ENCODE data around the gene IFNGR1. TPM values are rescaled to one million over a fixed set of nuclear protein-coding genes. Genes with fewer than 3 reads are reported as not detected.
"Not testable (repeated sequence)": the region's sequence is repeated elsewhere in the genome, so short reads cannot be mapped to it uniquely, and the experiment has no call there.

IFNGR1 gene
- total RNA-seq, 6 experiments from 2014 or later, result 25.8 to 88.8 (median 37.4) TPM

DNA sequence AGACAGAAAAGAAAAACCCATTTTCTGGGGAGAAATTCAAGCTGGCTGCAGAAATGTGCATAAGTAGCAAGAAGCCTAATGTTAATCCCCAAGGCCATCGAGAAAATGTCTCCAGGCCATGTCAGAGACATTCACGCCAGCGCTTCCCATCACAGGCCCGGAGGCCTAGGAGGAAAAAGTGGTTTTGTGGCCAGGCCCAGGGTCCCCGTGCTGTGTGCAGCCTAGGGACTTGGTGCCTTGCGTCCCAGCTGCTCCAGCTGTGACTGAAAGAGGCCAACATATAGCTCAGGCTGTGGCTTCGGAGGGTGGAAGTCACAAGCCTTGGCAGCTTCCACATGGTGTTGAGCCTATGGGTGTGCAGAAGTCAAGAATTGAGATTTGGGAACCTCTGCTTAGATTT, 10.9 kb downstream of the IFNGR1 start:
- no peak for TF ChIP-seq POLR2A (IDR thresholded peaks at IDR 0.05)
- TF ChIP-seq, protein P1, sequence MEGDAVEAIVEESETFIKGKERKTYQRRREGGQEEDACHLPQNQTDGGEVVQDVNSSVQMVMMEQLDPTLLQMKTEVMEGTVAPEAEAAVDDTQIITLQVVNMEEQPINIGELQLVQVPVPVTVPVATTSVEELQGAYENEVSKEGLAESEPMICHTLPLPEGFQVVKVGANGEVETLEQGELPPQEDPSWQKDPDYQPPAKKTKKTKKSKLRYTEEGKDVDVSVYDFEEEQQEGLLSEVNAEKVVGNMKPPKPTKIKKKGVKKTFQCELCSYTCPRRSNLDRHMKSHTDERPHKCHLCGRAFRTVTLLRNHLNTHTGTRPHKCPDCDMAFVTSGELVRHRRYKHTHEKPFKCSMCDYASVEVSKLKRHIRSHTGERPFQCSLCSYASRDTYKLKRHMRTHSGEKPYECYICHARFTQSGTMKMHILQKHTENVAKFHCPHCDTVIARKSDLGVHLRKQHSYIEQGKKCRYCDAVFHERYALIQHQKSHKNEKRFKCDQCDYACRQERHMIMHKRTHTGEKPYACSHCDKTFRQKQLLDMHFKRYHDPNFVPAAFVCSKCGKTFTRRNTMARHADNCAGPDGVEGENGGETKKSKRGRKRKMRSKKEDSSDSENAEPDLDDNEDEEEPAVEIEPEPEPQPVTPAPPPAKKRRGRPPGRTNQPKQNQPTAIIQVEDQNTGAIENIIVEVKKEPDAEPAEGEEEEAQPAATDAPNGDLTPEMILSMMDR (IDR thresholded peaks at IDR 0.05), result no peak
- DNase-seq (no peak), ATAC-seq (no peak)
- intact Hi-C loops (cut with DNase I), result no loop called here
- no peaks in the 10 kb centered on the region for H3K9me3 ChIP-seq
- peaks cover 0 to 45% (median 12%) of the 10 kb centered on the region in 4 donors for H3K4me1 ChIP-seq
- no CpG with 5 or more reads among the region's 7 CpGs for WGBS (ENCODE audit: insufficient coverage, low coverage, low lambda C conversion rate, missing lambda C conversion rate)
- H3K27ac ChIP-seq, result no peak overlapping the region
- peaks cover 8 to 35% (median 16%) of the 10 kb centered on the region in 4 donors for H3K36me3 ChIP-seq
- no peaks in the 10 kb centered on the region for H3K27me3 ChIP-seq
- H3K4me3 ChIP-seq, result no peak overlapping the region

DNA sequence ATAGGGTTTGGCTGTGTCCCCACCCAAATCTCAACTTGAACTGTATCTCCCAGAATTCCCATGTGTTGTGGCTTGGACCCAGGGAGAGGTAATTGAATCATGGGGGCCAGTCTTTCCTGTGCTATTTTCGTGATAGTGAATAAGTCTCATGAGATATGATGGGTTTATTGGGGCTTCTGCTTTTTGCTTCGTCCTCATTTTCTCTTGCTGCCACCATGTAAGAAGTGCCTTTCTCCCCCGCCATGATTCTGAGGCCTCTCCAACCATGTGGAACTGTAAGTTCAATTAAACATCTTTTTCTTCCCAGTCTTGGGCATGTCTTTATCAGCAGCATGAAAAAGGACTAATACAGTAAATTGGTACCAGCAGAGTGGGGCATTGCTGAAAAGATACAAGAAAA, 11.7 kb downstream of the IFNGR1 start:
- intact Hi-C loops (cut with DNase I), result not testable (repeated sequence)

DNA sequence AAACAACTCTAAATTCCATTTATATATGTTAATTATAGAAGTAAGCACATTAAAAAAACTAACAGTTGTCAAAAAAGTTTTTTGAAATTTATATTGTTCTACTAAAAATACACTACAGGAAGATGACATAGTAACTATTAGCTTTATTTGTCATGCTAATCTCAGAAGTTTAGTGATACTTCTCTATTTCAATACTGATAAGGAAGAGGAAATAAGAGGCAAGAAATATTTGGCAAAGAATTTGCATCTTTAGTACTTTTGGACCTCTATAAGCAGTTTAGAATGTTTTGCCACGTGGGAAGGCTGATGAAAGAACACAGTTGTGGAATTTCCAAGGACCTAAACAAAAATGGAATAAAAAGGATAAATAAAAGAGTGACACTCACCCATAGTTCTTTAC, 12.6 kb downstream of the IFNGR1 start:
- H3K4me3 ChIP-seq, result no peak overlapping the region
- no peak for ATAC-seq
- no peak overlapping the region for H3K27ac ChIP-seq
- no peak for TF ChIP-seq POLR2A (IDR thresholded peaks at IDR 0.05)
- TF ChIP-seq, protein P1 (IDR thresholded peaks at IDR 0.05), result no peak
- DNase-seq, result no peak
- peaks cover 8 to 48% (median 20%) of the 10 kb centered on the region in 4 donors for H3K36me3 ChIP-seq
- intact Hi-C loops (cut with DNase I), result no loop called here
- H3K9me3 ChIP-seq, result no peaks in the 10 kb centered on the region
- H3K4me1 ChIP-seq, result peaks cover 0 to 29% (median 11%) of the 10 kb centered on the region in 4 donors
- 35% methylated on average over 1 of the region's 1 CpG for WGBS (ENCODE audit: insufficient coverage, low coverage, low lambda C conversion rate, missing lambda C conversion rate)
- no peaks in the 10 kb centered on the region for H3K27me3 ChIP-seq

More for the DNA sequence above, 11.7 kb downstream of the IFNGR1 start:
- not testable (repeated sequence) for H3K27ac ChIP-seq, H3K9me3 ChIP-seq, ATAC-seq, H3K27me3 ChIP-seq, DNase-seq, H3K4me3 ChIP-seq
- 91% methylated on average over 3 of the region's 3 CpGs for WGBS (ENCODE audit: insufficient coverage, low coverage, low lambda C conversion rate, missing lambda C conversion rate)
- Histone ChIP-seq H3K4me1 (peaks cover 0 to 37% (median 12%) of the 10 kb centered on the region in 4 donors), H3K36me3 (peaks cover 8 to 43% (median 20%) of the 10 kb centered on the region in 4 donors)

DNA sequence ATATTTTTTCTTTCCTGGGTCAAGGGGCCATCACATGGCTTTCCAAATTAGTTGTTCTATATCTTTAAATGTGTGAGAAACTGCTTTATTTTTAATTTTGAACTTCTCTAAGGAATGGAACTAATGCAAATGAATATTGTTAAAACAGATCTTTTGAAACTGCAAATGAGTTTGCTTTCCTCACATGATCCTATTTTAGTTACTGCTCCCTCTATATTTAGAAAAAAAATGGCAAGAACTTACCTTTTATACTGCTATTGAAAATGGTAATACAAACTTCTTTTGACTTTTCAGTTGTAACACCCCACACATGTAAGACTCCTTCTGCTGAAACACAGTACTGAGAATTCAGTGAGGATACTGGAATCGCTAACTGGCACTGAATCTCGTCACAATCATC, 15.9 kb downstream of the IFNGR1 start:
- Histone ChIP-seq H3K4me1 (no peaks in the 10 kb centered on the region), H3K36me3 (peaks cover 12 to 73% (median 33%) of the 10 kb centered on the region in 4 donors), H3K27ac (no peak overlapping the region), H3K9me3 (no peaks in the 10 kb centered on the region), H3K27me3 (no peaks in the 10 kb centered on the region), H3K4me3 (no peak overlapping the region)
- no peak for ATAC-seq
- intact Hi-C loops (cut with DNase I), result no loop called here
- DNase-seq, result no peak
- 100% methylated on average over 2 of the region's 2 CpGs for WGBS (ENCODE audit: insufficient coverage, low coverage, low lambda C conversion rate, missing lambda C conversion rate)
- no peak for TF ChIP-seq POLR2A (IDR thresholded peaks at IDR 0.05)
- TF ChIP-seq, protein P1 (IDR thresholded peaks at IDR 0.05), result no peak

DNA sequence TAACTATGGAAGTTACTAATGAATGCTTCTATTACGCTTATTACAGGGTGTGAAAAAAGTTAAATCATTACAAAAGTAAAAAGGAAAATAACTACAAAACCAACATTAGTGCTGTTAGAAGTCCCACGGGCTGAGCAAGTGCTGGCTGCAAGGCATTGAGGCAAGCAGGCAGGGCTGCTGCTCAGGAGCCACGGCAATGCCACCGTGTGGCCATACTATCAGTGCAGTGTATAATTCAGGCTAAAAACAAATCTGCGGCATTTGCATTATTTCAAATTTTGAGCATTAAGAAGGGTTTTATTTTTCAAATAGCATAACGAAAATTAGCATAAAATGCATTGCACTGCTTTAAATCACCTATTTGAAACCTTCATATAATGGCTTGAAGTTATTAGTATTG, 17.1 kb downstream of the IFNGR1 start:
- TF ChIP-seq POLR2A (IDR thresholded peaks at IDR 0.05), result no peak
- TF ChIP-seq, protein P1 (IDR thresholded peaks at IDR 0.05), result peak in 1 of 4 donors; percentile 9
- intact Hi-C loops (cut with DNase I), result no loop called here
- ATAC-seq (peak in 2 of 4 donors; percentile 25 to 28), DNase-seq (no peak)
- WGBS (ENCODE audit: insufficient coverage, low coverage, low lambda C conversion rate, missing lambda C conversion rate), result 80% methylated on average over 6 of the region's 6 CpGs
- Histone ChIP-seq H3K4me3 (no peak overlapping the region), H3K36me3 (peaks cover 22 to 83% (median 41%) of the 10 kb centered on the region in 4 donors), H3K9me3 (no peaks in the 10 kb centered on the region), H3K27ac (no peak overlapping the region), H3K4me1 (no peaks in the 10 kb centered on the region), H3K27me3 (no peaks in the 10 kb centered on the region)

All from right lobe of liver (tissue), 6 donors.